Spleen (tissue), 11 donors: ENCODE results near the gene LOXL1. TPM values are rescaled to one million over a fixed set of nuclear protein-coding genes. Genes with fewer than 3 reads are reported as not detected.

ENCODE experiments used
- DNase-seq: peaks from one replicate; pipeline ENCODE4 v3.0.0-alpha.2; 2020
- H3K27ac ChIP-seq, 8 donors: fragments of 200-600 bp; sonication (generic) in 7 of 8; 1 replicate in 4 of 8; 2 replicates in 4 of 8; pipeline versions ENCODE4 v1.5.0 to v1.8.0; 2016 to 2021; ENCODE audit warnings: inconsistent platforms in 4 of 8, mild to moderate bottlenecking in 4 of 8, moderate library complexity in 1 of 8
- H3K27me3 ChIP-seq, 7 donors: fragments of 200-600 bp; sonication (generic) in 6 of 7; replicated peaks in 1 of 7; 1 replicate in 4 of 7; 2 replicates in 3 of 7; pipeline versions ENCODE4 v1.5.0 to v1.8.0; 2016 to 2021; ENCODE audit warnings: inconsistent platforms in 3 of 7, mild to moderate bottlenecking in 1 of 7
- H3K36me3 ChIP-seq, 6 donors: fragments of 200-600 bp; sonication (generic) in 5 of 6; 1 replicate in 4 of 6; 2 replicates in 2 of 6; pipeline versions ENCODE4 v1.5.0 to v1.8.0; 2016 to 2021; ENCODE audit warnings: inconsistent platforms in 2 of 6
- H3K4me1 ChIP-seq, 6 donors: fragments of 200-600 bp; sonication (generic) in 5 of 6; 1 replicate in 3 of 6; 2 replicates in 3 of 6; pipeline versions ENCODE4 v1.5.0 to v1.8.0; 2016 to 2021; ENCODE audit warnings: inconsistent platforms in 3 of 6
- H3K4me3 ChIP-seq, 8 donors: fragments of 200-600 bp; sonication (generic) in 7 of 8; 1 replicate in 4 of 8; 2 replicates in 4 of 8; pipeline versions ENCODE4 v1.5.0 to v1.8.0; 2016 to 2021; ENCODE audit warnings: inconsistent platforms in 4 of 8, mild to moderate bottlenecking in 4 of 8, moderate library complexity in 2 of 8
- H3K9me3 ChIP-seq, 8 donors: fragments of 200-600 bp; sonication (generic) in 7 of 8; 1 replicate in 4 of 8; 2 replicates in 4 of 8; pipeline versions ENCODE4 v1.5.0 to v1.8.0; 2016 to 2021; ENCODE audit warnings: inconsistent platforms in 4 of 8
- POLR2A ChIP-seq, 3 donors: fragments of 450-650 bp; IDR thresholded peaks; one replicate each; pipeline ENCODE4 v1.5.1; 2017; ENCODE audit warnings: antibody characterized with exemption in 3 of 3, mild to moderate bottlenecking in 1 of 3
- POLR2AphosphoS5 ChIP-seq, 3 donors: sonication (generic); formaldehyde crosslinking; IDR thresholded peaks; one replicate each; pipeline ENCODE4 v1.5.1; 2017; ENCODE audit warnings: antibody characterized with exemption in 3 of 3
- WGBS, 5 donors: extraction: QIAGEN DNeasy Blood & Tissue Kit in 3 of 5; methylation state at CpG; one replicate each; pipeline versions ENCODE4 v1.1.5 to v1.1.7; 2013 to 2018; 5-methylcytosine and 5-hydroxymethylcytosine counted together
- intact Hi-C: fragments of 100-400 bp; cut with DNase I; formaldehyde crosslinking; loops from one replicate; pipeline ENCODE4 v1.15.0; 2023; ENCODE audit warnings: low total_unique reads
- polyA plus RNA-seq, 3 donors: library from polyadenylated mRNA; stranded (reverse); fragments of 200-250 nt; gene quantifications; one replicate each; pipeline ENCODE4 v1.2.1, GENCODE V29; 2013
- total RNA-seq, 7 donors: library from RNA; depleted of rRNA in 3 of 7; stranded (reverse); fragments of >200 nt in 3 of 7; fragmentation: NEBNext Ultra II Directional in 4 of 7; extraction: Animal tissue kit (Norgen Biotek cat#: 25700) in 4 of 7; gene quantifications; one replicate each; pipeline versions ENCODE4 v1.1.0 to v1.2.1, GENCODE V29; 2016 to 2021
- TF ChIP-seq, protein P1 (sequence below), 11 experiments: fragments of 200-600 bp in 7 of 11; fragments of 450-650 bp in 4 of 11; sonication (generic) in 4 of 11; IDR thresholded peaks in 8 of 11; conservative IDR thresholded peaks in 3 of 11; 1 replicate in 7 of 11; 2 replicates in 4 of 11; pipeline versions ENCODE4 v1.4.0 to v1.8.0; 2016 to 2021; ENCODE audit warnings: antibody characterized with exemption in 11 of 11, inconsistent platforms in 4 of 11, mild to moderate bottlenecking in 1 of 11
- donor health status: healthy with polysubstance abuse.
- donor health status: DM: no; HTN: no; CAD: no; lungs with moderate emphysema.
- donor health status: DM: no; HTN: no; CAD: no.
- donor health status: Bipolar disorder and iron deficiency.
- donor health status: healthy.
- donor health status: DM: no; HTN: no; CAD: no.
- donor health status: DM: yes; HTN: yes; CAD: no.

LOXL1 gene
- total and polyA plus RNA-seq, 10 donors: 3.3 to 11.3 (median 8.1) TPM

DNA sequence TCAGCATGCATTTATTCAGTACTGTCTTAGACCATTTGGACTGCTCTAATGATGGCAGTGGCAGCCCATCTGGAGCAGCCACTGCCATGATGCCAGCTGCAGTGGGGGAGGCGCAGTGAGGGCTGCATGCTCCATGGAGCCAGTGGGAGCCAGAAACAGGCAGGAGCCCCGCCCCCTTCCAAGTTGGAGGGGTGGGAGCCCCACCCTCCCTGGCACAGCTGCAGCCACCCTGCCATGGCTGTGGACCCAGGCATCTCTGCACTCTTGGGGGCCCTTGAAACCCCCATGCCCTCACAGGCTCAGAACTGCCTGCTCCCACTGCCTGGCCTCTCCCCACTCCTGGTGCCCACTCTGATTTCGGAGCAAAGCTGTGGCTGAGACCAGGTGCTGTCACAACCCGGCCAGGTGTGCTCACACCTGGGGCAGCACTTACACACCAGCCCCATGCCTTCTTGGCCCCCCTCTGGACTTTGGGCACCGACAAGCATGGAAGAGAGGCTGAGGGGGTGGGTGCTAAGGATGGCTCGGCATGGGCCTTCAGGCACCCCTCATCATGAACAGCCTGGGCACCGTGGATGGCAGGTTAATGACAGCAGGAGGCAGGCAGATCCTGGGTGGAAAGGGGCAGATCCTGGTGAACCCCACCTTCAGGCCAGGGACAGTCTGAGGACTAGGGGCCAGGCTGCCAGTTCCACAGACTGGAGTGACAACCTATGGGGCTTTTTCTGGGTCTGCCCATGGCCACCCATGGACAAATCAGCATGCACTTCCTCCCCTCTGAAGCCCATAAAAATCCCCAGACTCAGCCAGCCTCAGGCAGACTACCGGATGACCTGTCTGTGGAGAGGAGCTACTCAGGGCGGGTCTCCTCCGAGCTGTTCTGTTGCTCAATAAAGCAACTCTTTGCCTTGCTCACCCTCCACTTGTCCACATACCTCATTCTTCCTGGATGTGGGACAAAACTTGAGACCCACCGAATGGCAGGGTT lies 34.6 kb upstream of the LOXL1 start:
- Histone ChIP-seq H3K4me1 (no peaks in the 10 kb centered on the region), H3K9me3 (peaks cover 0 to 17% (median 7%) of the 10 kb centered on the region in 8 donors), H3K36me3 (no peaks in the 10 kb centered on the region), H3K27me3 (peaks cover 0 to 24% (median 0%) of the 10 kb centered on the region in 7 donors), H3K4me3 (no peak overlapping the region), H3K27ac (no peak overlapping the region)
- DNase-seq: no peak
- no peak for TF ChIP-seq POLR2A (IDR thresholded peaks at IDR 0.05)
- TF ChIP-seq, protein P1, sequence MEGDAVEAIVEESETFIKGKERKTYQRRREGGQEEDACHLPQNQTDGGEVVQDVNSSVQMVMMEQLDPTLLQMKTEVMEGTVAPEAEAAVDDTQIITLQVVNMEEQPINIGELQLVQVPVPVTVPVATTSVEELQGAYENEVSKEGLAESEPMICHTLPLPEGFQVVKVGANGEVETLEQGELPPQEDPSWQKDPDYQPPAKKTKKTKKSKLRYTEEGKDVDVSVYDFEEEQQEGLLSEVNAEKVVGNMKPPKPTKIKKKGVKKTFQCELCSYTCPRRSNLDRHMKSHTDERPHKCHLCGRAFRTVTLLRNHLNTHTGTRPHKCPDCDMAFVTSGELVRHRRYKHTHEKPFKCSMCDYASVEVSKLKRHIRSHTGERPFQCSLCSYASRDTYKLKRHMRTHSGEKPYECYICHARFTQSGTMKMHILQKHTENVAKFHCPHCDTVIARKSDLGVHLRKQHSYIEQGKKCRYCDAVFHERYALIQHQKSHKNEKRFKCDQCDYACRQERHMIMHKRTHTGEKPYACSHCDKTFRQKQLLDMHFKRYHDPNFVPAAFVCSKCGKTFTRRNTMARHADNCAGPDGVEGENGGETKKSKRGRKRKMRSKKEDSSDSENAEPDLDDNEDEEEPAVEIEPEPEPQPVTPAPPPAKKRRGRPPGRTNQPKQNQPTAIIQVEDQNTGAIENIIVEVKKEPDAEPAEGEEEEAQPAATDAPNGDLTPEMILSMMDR (IDR thresholded peaks at IDR 0.05 in 8 of 11, conservative IDR thresholded peaks at IDR 0.05 in 3 of 11): no peak
- no peak for TF ChIP-seq POLR2AphosphoS5 (IDR thresholded peaks at IDR 0.05)
- 69 to 89% (median 79%) methylated on average over 8 to 11 of the region's 11 CpGs for WGBS, 5 donors
- intact Hi-C loops: no loop called here

DNA sequence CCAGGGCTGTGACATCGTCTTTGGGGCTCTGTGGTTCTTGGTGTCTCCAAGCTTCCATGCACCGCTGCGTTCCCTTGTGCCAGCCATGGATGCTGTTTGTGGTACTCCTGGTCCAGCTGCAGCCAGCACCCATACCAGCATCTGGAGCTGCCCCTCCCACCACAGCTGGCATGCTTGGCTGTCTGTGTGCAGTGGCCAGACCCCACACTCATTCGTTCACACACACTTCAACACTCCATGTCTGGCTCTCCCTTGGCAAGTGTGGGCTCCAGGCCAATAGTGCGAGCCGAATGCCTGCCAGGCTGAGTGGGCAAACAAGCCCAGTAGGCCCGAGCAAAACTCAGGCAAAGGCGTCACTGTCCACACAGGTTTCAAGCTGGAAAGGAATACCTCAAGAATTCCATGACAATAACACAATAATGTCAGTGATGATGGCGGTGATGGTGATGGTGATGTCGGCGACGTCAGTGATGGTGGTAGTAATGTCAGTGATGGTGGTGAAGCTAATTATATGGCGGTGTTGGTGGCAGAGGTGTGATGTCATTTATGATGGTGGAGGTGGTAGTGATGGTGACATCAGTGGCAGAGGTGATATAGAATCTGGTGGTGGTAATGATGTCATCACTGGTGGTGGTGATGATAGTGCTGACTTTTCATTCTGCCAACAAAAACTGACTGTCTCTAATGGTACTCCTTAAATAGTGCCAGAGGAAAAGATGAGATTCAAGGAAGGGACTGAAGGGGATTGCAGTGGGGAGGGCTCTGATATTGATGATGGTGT lies 33.6 kb upstream of the LOXL1 start:
- TF ChIP-seq POLR2A (IDR thresholded peaks at IDR 0.05): no peak
- TF ChIP-seq POLR2AphosphoS5 (IDR thresholded peaks at IDR 0.05): no peak
- TF ChIP-seq, protein P1 (IDR thresholded peaks at IDR 0.05 in 8 of 11, conservative IDR thresholded peaks at IDR 0.05 in 3 of 11): no peak
- DNase-seq: no peak
- peaks cover 0 to 17% (median 7%) of the 10 kb centered on the region in 8 donors for H3K9me3 ChIP-seq
- H3K27me3 ChIP-seq: peaks cover 0 to 24% (median 0%) of the 10 kb centered on the region in 7 donors
- intact Hi-C loops: no loop called here
- 87 to 96% (median 89%) methylated on average over 13 of the region's 13 CpGs for WGBS, 5 donors
- H3K36me3 ChIP-seq: no peaks in the 10 kb centered on the region
- H3K4me3 ChIP-seq: no peak overlapping the region
- H3K27ac ChIP-seq: no peak overlapping the region
- H3K4me1 ChIP-seq: no peaks in the 10 kb centered on the region

GRCh38 chr15:73894133-73894814 lies 32.0 kb upstream of the LOXL1 start:
- Histone ChIP-seq H3K27ac (no peak overlapping the region), H3K36me3 (no peaks in the 10 kb centered on the region), H3K4me3 (no peak overlapping the region), H3K9me3 (peaks cover 0 to 17% (median 7%) of the 10 kb centered on the region in 8 donors), H3K27me3 (peaks cover 0 to 24% (median 0%) of the 10 kb centered on the region in 7 donors), H3K4me1 (no peaks in the 10 kb centered on the region)
- DNase-seq: no peak
- TF ChIP-seq POLR2AphosphoS5 (IDR thresholded peaks at IDR 0.05) (no peak), POLR2A (IDR thresholded peaks at IDR 0.05) (no peak)
- TF ChIP-seq, protein P1 (IDR thresholded peaks at IDR 0.05 in 8 of 11, conservative IDR thresholded peaks at IDR 0.05 in 3 of 11): no peak
- 77 to 90% (median 86%) methylated on average over 12 of the region's 12 CpGs for WGBS, 5 donors
- intact Hi-C loops: no loop called here
